Measurements from ENCODE around the gene CYP1B1.
"Not testable (repeated sequence)": the region's sequence is repeated elsewhere in the genome, so short reads cannot be mapped to it uniquely, and the experiment has no call there.

The CYP1B1 gene

DNA sequence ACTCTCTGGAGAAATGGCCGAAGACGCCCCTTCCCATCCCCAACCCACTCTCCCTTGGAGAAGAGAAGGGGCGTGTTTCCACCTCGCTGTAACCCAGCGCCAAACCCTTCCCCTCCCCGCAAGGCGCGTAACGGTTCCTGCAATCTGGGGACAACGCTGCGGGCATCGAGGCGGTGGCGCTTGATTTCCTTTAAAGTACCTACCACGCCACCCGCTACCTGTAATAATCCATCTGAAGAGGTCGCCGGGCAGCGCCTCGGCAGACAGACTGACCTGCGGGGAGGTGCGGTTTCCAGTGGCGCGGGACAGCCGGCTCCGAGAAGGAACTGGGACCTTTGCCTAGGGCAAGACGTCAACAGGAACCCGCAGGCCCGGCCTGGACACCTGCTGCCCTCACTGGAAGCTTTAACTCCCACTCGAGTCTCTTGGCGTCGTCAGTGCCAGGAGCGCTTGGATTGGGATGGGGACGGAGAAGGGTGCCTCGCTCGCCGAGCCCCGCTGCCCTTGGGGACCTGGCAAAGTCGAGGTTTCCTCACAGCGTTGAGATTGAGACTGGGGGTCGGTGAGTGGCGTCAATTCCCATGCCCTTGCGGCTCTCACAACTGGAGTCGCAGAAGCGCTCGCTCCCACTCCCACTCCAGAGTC lies at the start of gene CYP1B1:
TSS of gene CYP1B1 (minus strand) at position 645 of the 645 bp plus-strand sequence. CDS start 763 bp downstream, outside the sequence.
- no peak for DNase-seq (ENCODE audit: low read depth in 2 of 2, low spot score in 1 of 2)

DNA sequence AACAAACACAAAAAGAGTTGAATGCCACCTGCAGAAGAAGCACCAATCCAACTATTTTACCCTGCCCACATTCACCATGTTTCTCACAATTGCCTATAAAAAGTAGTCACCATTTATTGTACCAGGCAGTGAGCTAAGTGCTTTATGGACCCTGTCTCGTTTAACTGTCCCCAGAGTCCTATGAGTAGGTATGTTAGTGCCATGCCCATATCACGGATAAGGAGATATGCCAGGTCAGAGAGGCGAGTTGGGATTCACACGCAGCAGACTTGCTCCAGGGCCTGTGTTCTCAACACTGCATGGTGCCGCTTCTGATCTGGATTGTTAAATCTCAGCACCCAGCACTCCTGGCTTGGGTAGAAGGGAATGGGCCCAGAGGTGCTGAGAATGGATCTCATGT lies 49.1 kb upstream of the CYP1B1 start:
- DNase-seq (ENCODE audit: low read depth in 2 of 2, low spot score in 1 of 2): no peak

DNA sequence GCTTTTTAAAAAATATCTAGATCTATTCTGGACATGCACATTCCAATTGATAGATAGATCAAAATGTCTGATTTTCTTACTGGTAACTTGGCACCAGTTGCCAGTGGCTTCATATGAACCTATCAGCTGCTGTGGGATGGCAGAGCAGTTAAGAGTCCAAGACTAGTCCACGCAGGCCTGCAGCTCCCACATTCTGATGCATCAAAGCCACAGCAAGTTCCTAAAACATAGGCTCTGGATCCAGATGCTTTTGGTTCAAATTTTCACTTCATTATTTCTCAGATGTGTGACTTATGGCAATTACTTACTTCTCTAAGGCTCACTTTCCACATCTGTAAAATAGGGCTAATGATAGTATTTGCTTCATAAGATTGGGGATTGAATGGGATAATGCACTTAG lies 48.0 kb upstream of the CYP1B1 start:
- DNase-seq (ENCODE audit: low read depth in 2 of 2, low spot score in 1 of 2): no peak

GRCh38 chr2:38122344-38122743 lies 46.4 kb upstream of the CYP1B1 start:
- DNase-seq (ENCODE audit: low read depth in 2 of 2, low spot score in 1 of 2): no peak

- no peak for DNase-seq (ENCODE audit: low read depth in 2 of 2, low spot score in 1 of 2)
Observed at GRCh38 chr2:38121481-38121880, 45.5 kb upstream of the CYP1B1 start.

DNA sequence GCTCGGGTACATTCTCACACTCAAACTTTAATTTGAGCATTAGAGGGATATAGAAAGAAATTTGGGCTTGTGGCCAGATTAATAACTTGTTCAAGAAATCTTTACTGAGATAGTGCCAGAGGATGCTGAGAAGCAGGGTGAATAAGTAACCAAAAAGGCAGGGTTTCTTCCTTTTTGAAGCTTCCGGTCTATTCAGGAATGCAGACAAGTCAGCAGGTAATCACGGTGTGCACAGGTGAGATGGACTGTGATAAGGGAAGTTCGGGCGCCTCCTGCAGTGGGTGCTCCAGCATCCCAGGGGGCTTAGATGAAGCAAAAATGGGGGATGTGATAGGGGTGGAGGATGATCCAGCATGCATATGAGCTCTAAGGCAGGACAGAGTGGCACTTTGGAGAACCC lies 44.9 kb upstream of the CYP1B1 start:
- no peak for DNase-seq (ENCODE audit: low read depth in 2 of 2, low spot score in 1 of 2)

- no peak for DNase-seq (ENCODE audit: low read depth in 2 of 2, low spot score in 1 of 2)
Observed at GRCh38 chr2:38120264-38120592, 44.3 kb upstream of the CYP1B1 start.

DNA sequence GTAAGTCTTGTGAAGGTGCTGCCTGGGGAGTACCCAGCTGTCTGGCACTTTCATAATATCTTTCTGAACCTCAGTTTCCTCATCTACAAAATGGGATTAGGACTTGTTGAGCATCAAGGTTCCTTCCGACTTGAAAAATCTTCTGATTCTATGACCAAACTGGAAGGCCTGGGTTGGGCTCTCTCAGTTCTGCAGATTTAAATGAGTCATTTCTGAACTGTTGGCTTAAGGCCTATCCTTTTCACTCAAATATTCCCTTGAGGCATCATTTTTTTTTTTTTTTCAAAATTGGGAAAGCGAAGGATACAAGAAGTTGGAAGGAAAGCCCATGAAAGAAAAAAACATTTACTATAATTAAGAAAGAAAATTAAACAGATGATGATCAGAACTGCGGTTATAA lies 40.8 kb upstream of the CYP1B1 start:
- no peak for DNase-seq (ENCODE audit: low read depth in 2 of 2, low spot score in 1 of 2)

- DNase-seq (ENCODE audit: low read depth in 2 of 2, low spot score in 1 of 2): peak; percentile 6 to 27
Observed at GRCh38 chr2:38115216-38116032, 39.5 kb upstream of the CYP1B1 start.

DNA sequence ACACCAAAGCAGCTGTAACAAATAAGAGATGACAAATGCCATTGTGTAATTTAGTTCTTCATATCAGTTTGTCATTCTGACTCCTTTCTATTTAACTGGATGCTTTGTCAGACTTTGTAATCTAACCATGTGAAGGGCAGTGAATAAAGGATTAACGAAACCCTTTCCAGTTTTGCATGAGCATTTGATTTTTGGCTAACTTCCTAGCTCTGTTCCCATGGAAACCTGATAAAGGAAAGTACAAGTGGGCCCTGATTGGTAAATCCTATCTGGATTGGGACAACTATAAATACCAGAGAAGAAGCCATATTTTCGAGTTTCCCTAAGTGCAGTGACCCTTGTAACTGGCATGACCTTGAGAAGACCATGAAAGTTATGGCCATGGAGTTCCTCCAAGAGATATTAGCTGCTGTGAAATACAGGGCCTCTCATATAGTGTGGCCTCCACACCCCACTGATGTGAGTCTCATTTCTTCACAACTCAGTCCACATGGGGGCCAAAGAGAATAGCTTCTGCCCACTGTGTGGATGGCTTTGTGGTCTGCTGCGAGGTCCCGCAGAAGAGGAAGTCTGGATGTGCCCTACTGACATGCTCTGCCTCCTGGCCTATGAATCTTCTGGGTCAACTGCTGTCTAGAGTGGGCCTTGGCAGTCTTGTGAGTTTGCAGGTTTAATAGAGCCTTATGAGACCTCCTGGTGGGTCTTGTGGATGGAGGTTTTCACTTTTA lies 38.2 kb upstream of the CYP1B1 start:
- no peak for DNase-seq (ENCODE audit: low read depth in 2 of 2, low spot score in 1 of 2)

DNA sequence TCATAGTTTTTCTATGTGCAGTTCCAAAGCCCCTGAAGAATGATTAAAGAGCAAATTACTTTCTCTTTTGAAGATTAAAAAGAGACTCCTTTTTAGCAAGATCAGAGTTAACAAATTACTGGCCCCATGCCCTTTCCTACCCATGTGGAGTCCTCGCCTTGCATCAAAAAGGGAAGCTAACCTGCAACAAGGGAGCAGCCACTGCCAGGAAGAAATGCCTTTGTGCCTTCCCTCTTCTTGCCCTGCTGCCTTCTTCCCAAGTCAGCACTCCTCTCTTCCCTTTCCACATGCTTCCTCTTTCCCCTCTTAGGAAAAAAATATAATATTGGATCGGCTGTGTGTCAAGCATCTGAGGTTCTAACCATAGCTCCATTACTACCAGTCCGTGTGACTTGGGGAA lies 37.1 kb upstream of the CYP1B1 start:
- no peak for DNase-seq (ENCODE audit: low read depth in 2 of 2, low spot score in 1 of 2)

DNA sequence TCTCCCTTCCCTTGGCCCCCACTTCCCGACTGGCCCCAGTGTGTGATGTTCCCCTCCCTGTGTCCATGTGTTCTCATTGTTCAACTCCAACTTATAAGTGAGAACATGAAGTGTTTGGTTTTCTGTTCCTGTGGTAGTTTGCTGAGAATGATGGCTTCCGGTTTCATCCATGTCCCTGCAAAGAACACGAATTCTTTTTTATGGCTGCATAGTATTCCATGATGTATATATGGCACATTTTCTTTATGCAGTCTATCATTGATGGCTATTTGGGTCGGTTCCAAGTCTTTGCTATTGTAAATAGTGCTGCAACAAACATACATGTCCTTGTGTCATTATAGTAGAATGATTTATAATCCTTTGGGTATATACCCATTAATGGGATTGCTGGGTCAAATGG lies 35.4 kb upstream of the CYP1B1 start:
- not testable (repeated sequence) for DNase-seq (ENCODE audit: low read depth in 2 of 2, low spot score in 1 of 2)

DNA sequence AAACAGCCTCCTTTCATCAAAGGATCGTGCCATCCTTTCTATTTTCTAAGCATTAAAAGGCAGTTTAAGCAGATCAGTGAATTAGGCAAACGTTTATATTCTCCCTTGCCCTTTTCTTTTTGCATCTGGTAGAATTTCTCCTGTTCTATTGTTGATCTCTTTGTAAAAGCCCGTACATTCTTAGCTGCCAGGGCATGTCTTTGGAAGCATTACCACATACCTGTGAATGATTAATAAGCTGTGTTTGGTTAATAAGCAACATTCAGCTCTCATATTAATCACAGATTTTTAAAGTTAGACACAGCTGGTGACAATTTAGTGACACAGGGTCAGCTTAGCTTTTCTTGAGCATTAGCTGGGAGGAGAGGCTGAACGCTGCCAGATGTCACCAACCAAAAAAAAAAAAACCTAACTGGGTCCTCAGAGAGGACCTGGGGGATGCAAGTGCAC lies 33.8 kb upstream of the CYP1B1 start:
- no peak for DNase-seq (ENCODE audit: low read depth in 2 of 2, low spot score in 1 of 2)

GRCh38 chr2:38108907-38109731 lies 33.2 kb upstream of the CYP1B1 start:
- DNase-seq (ENCODE audit: low read depth in 2 of 2, low spot score in 1 of 2): no peak

DNA sequence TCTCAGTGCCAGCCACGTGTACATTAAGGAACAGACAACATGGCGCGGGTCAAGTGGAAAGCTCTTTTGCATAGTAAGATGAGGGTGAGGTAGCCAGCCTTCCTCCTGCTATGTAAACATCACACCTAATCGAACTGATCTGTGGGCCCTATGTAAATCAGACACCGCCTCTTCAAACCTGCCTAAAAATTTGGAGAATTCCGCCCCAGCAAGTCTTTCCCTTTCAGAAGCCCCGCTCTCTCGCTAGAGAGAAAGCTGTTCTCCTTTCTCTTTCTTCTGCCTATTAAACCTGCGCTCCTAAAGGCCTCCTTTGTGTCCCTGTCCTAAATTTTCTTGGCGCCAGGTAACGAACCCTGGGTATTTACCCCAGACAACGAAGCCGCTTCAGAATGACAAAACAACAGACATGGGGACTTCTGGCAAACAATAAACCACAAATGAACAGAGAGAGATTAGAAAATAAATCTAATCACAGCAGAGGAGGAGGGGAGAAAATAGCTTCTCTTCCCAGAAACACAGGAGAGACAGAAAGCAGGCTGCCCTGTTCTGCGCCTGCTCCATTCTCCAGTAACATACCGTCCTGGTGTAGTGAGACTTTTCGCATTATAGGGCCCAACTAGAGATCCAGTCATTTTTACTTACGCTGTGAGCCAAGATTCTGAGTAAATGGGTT lies 31.9 kb upstream of the CYP1B1 start:
- no peak for DNase-seq (ENCODE audit: low read depth in 2 of 2, low spot score in 1 of 2)

DNA sequence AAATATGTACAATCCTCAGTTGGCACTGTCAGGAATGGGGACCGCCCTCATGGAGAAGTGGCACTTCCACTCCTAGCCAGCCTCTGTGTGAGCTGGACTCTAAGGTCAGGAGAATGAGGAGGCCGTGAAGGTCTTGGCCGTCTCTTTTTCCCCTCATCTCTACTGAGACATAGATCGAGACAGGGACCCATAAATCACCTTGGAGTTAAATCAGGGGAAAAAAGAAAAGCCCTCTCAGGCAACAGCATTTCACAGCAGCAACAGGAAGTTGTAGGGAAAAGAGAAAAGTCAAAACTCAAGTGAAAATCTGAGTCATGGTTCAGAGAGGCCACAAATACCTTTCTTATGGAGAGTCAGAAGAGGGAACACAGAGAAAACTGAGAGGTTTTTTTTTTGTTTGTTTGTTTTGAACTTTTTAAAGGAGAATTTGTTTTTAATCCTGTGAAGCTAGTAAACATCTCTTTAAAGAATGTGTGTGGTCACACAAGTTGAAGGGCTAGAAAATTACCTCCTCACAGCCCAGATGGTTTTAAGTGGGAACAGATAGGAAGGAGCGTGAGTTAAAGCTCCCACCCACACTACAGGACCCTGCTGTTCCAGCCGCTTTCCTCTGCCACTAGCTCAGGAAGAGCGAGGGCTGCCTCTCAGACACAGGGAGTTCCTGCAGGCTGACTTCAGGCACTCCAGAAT lies 30.6 kb upstream of the CYP1B1 start:
- no peak for DNase-seq (ENCODE audit: low read depth in 2 of 2, low spot score in 1 of 2)

- no peak for DNase-seq (ENCODE audit: low read depth in 2 of 2, low spot score in 1 of 2)
Observed at GRCh38 chr2:38105922-38106321, 30.0 kb upstream of the CYP1B1 start.

- DNase-seq (ENCODE audit: low read depth in 2 of 2, low spot score in 1 of 2): no peak
Observed at GRCh38 chr2:38104598-38104997, 28.6 kb upstream of the CYP1B1 start.

GRCh38 chr2:38100328-38100727 lies 24.4 kb upstream of the CYP1B1 start:
- DNase-seq (ENCODE audit: low read depth in 2 of 2, low spot score in 1 of 2): no peak

Measured in stimulated activated CD8-positive, alpha-beta memory T cell treated with anti-CD3 and anti-CD28 coated beads, Interleukin-4, amount 100 ng/mL, for 1 hour (primary cell).